HG02970 (cell line): Measurements from ENCODE around the gene VAMP5.

Experiments
- ATAC-seq: cut with Tn5 transposase; IDR thresholded peaks from one replicate; pipeline ENCODE4 v1.9.1; 2021; ENCODE audit warnings: mild to moderate bottlenecking, moderate library complexity, moderate number of reproducible peaks; ENCODE audit not compliant: unreplicated experiment, low FRiP score

VAMP5 gene

DNA sequence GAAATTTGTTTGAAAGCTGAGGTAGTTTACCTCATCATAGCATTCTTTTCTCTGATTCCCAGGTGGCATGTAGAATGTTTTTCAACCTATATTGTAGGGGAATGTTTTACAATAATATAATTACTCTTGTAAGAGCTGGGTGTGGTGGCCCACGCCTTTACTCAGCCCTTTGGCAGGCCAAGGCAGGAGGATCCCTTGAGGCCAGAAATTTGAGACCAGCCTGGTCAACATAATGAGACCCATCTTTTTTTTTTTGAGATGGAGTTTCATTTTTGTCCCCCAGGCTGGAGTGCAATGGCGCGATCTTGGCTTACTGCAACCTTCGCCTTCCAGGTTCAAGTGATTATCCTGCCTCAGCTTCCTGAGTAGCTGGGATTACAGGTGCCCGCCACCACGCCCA lies 35.4 kb downstream of the VAMP5 start:
- no peak for ATAC-seq

GRCh38 chr2:85621338-85621737 lies 37.1 kb downstream of the VAMP5 start:
- ATAC-seq, result no peak

- no peak for ATAC-seq
Observed at GRCh38 chr2:85623991-85624390, 39.8 kb downstream of the VAMP5 start.

DNA sequence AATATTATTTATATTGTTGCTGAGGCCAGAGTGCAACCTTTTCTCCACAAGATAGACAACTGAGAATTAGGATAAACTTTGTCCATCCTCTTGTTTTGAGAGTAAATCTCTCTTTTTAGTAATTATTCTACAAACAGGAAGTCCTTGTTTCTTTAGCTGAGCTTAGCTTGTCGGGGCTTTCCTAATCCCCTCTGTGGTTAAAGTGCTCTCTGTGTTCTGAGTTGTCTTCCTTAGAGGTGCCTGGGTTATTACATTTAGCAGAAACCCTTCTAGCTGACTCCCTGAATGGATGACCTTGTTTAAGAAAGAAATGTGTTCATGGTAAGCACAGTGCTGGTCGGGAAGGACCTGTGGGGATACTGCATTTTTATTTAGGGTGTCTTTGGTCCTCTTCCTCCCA lies 44.4 kb downstream of the VAMP5 start:
- no peak for ATAC-seq

GRCh38 chr2:85631316-85631715 lies 47.1 kb downstream of the VAMP5 start:
- ATAC-seq, result no peak

DNA sequence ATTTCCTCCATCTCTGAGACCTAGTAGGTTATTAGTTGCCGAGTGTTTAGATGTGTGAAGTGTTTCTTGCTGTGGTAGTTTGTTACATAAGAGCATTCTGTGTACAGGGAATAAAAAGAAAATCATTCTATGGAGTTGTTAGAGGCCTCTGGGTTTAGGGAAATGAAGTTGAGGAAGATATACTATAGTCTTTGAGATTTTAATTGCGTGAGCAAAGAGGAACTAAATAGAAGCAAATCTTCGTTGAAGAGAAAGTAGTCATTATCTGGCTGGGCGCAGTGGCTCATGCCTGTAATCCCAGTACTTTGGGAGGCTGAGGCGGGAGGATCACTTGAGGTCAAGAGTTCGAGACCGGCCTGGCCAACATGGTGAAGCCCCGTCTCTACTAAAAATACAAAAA lies 50.8 kb downstream of the VAMP5 start:
- ATAC-seq, result no peak

DNA sequence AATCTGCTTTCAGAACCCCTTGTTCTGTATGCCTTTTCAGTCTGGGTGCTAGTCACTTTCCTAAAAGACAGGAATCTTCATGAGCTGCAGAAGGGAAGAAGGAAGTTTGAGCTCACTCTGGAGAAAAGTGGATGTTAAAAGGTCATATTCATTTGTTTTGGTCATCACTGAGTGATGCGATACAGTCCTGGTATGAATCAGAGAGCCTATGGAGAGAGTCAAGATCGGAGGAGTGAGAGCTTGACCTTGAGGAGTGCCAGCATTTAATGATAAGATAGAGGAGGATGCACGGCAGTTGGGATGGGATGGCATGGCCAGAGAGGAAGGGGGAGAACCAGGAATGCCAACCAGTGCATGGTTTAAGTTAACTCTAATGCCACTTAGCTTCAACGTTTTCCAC lies 51.4 kb downstream of the VAMP5 start:
- ATAC-seq, result no peak

- ATAC-seq, result no peak
Observed at GRCh38 chr2:85642725-85643124, 58.5 kb downstream of the VAMP5 start.
